Measurements from ENCODE around the gene GCDH.

GRCh38 chr19:12884926-12885748, 5.8 kb upstream of the GCDH start:
- TF ChIP-seq ZNF70 (CRISPR knock-in tag; IDR thresholded peaks at IDR 0.05): no peak
- TF ChIP-seq CSRNP3 (CRISPR knock-in tag; IDR thresholded peaks at IDR 0.05): no peak
- TF ChIP-seq ZFP3 (CRISPR knock-in tag; IDR thresholded peaks at IDR 0.05): no peak
